GM18870 (cell line): ENCODE measurements around the gene CAPN14.

ENCODE experiments used
- ATAC-seq: cut with Tn5 transposase; IDR thresholded peaks from one replicate; pipeline ENCODE4 v1.9.1; 2021; ENCODE audit warnings: moderate library complexity; ENCODE audit not compliant: unreplicated experiment

Gene CAPN14, protein sequence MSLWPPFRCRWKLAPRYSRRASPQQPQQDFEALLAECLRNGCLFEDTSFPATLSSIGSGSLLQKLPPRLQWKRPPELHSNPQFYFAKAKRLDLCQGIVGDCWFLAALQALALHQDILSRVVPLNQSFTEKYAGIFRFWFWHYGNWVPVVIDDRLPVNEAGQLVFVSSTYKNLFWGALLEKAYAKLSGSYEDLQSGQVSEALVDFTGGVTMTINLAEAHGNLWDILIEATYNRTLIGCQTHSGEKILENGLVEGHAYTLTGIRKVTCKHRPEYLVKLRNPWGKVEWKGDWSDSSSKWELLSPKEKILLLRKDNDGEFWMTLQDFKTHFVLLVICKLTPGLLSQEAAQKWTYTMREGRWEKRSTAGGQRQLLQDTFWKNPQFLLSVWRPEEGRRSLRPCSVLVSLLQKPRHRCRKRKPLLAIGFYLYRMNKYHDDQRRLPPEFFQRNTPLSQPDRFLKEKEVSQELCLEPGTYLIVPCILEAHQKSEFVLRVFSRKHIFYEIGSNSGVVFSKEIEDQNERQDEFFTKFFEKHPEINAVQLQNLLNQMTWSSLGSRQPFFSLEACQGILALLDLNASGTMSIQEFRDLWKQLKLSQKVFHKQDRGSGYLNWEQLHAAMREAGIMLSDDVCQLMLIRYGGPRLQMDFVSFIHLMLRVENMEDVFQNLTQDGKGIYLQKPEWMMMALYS

GRCh38 chr2:31217465-31218200, at the start of gene CAPN14:
TSS of gene CAPN14 (minus strand) at chr2:31217515. CDS start at chr2:31205447, 12,068 bp downstream.
- no peak for ATAC-seq

- ATAC-seq = no peak
Observed at GRCh38 chr2:31266804-31267203, 49.5 kb upstream of the CAPN14 start.

GRCh38 chr2:31265234-31265633, 47.9 kb upstream of the CAPN14 start:
- ATAC-seq = no peak

DNA sequence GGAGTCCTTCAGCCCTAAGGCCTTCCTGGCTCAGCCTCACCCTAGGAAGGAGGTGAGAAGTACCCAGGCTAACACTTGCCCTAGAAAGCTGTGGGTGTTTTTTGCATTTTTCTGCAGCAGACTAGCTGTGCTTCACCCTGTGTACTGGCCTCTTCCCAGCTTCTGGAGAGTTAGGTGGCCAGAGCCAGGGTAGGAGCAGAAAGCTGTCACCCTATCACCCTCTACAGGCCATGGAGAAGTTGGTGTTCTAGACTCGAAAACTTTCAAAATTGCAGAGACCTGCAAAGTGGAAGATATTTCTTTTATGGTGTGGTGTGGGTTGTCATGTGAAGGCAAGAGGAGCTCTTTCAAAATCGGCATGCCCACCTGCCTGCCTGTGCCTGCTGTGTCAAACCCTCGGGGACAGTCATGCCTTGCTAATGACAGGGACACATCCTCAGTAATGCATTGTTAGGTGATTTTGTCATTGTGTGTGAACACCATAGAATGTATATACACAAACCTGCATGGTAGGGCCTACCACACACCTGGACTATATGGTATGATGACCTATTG, 46.4 kb upstream of the CAPN14 start:
- no peak for ATAC-seq

- no peak for ATAC-seq
Observed at GRCh38 chr2:31260870-31261269, 43.6 kb upstream of the CAPN14 start.

DNA sequence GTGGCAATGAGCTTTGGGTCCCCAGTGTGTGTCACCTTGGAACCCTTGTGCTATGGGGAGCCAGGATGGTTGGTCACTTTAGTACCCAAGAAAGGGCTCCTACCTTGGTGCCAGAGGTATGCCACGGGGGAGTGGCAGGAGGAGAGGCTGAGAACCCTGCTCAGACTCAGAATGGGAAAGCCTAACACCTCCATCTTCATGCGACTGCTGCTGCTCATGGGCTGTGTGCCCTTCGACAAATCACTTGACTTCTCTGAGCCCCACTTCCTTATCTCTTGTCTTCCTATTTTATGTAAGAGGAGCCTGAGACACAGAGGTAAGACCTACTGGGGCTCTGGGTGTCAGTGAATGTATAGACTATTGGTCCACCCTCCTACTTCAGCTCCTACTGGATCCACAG, 41.8 kb upstream of the CAPN14 start:
- no peak for ATAC-seq

- peak; percentile 40 for ATAC-seq
Observed at GRCh38 chr2:31258351-31258750, 41.0 kb upstream of the CAPN14 start.

DNA sequence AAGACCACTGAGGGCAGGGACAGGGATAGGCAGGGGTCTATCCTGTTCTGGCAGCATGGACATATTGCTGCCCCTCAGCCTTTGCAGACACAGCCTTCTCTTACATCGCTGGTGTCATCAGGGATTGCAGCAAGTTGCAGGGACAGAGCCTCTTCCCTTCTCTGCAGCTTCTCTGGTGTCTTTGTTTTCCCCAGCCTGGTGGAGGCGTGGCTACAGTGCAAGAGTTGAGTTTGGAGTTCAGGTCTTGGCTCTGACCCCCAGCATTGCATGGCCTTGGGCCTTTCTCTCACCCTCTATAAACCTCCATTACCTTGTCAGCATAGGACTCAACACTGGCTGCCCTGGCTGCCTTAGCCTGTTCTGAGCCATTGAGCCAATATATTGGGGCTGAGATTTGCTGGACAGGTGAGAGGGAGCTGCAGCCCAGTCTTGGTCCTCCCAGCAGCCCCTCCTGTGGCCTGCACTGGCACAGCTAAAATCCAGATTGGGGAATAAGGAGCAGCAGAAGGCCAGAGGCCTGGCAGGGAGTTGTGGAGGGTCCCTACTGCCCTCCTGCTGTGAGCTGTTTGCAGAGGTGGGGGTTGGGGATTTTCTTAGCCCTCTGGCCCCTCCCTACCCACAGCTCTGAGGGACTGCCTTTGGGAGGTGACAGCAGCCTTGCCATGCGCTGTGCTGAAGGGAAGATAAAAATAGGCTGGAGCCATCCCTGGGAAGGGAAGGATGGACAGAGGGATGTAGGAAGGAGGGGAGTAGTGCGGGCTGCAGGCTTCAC, 39.5 kb upstream of the CAPN14 start:
- ATAC-seq = peak; percentile 9

GRCh38 chr2:31255911-31256571, 38.7 kb upstream of the CAPN14 start:
- peak; percentile 71 for ATAC-seq

DNA sequence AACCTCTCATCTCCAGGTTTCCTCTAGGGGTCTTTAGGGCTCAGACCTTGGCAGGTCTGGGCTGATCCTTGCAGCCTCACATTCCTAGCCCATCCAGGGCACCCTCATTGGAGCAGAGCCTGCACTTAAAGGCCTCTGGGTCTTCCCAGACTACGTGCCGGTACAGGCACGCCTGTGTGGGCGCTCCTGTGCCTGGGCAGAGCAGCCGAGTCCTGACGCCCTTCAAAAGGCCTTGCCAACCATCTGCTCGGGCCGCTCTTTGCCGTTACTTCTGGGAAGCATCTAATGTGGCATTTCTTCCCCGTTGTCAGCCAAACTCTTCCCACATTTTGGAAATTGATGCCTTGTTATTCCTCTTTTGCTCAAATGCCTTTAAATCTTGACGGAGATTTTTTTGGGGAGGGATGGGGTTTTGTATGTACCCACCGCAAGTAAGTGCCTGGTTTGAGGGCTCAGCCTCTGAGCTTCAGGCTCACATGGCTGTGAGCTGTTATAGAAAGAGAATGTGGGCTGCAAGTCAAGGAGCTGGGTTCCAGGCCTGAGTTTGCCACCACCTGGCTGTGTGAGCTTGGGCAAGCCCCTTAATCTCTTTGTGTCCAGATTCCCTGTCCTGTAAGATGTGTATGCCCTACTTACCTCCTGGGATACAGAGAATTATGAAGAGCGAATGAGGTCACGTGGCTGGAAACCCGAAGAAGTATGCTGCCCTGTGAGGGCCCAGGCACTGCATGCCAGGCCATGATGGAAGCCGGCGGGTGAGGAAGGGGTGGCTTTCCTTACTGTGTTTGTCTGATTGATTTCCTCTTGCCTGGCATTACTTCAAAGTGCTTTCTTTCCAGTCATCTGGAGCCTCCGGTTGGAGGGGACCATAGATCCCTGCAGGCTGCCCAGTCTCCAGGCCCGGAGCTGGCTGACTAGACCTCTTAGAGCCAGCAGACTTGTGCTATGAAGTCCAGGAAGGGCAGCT, 37.2 kb upstream of the CAPN14 start:
- no peak for ATAC-seq

GRCh38 chr2:31253356-31254131, 36.2 kb upstream of the CAPN14 start:
- ATAC-seq = no peak

GRCh38 chr2:31251851-31252250, 34.5 kb upstream of the CAPN14 start:
- ATAC-seq = no peak

DNA sequence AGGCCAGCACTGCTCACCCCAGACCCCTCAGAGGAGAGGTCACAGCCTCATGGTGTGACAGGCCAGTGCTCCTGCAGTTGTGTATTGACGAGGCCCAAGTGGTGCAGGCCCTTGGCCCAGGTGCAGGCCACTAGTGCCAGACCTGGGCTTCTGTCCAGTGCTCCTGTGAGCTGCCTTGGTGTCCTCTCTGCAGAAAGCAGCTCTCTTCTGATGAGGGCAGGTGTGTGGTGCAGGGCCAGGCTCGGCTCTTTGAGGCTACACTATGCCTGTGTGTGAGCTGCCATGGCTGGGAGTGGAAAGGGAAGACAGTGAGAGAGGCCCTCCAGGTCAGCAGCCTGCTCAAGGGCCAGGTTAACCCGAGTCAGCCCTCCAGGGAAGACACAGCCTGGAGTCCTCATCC, 33.7 kb upstream of the CAPN14 start:
- no peak for ATAC-seq

- no peak for ATAC-seq
Observed at GRCh38 chr2:31249009-31249690, 31.8 kb upstream of the CAPN14 start.

DNA sequence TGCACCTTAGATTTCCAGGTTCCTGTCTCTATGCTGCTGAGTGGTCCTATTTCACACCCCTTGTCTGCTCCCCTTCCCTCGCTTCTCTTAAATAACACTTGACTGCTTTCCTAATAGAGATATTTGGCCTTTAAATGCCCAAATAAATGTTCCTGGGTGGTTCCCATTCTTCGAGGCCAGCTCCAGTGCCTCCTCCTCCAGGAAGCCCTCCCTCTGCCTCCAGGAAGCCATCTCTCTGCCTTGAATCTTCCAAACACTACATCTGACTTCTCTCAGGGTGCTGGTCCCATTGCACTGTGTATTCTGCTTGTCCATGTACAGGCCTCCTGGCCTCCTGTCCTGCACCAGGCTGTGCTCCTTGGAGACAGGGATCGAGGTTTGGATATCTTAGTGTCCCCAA, 30.8 kb upstream of the CAPN14 start:
- no peak for ATAC-seq

DNA sequence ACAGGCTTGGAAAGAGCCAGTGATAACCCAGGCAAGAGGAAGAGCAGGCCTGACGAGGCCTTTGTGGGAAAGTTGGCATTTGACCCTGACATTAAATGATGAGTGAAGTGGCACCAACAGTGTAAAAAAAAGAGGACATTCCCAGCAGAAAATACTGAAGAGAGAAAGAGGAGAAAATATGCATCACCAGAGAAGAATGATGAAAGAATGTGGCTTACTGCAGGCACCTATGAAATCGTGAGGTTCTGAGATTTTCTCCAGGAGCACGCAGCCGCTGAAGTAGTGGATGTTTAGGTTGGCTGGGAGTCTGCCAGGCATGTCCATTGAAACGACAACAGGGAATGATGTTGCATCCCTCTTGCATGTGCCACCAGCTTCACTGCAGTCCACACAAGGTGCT, 30.4 kb upstream of the CAPN14 start:
- no peak for ATAC-seq

GRCh38 chr2:31246184-31246852, 29.0 kb upstream of the CAPN14 start:
- no peak for ATAC-seq
